Measurements from ENCODE around the gene HYCC1. TPM values are rescaled to one million over a fixed set of nuclear protein-coding genes. Genes with fewer than 3 reads are reported as not detected.
A peak's percentile ranks its signal among the peaks of the same experiment; 100 is the strongest.

The HYCC1 gene
- total and polyA plus RNA-seq, 2 experiments from 2014 or later: 55.4 to 181 TPM

DNA sequence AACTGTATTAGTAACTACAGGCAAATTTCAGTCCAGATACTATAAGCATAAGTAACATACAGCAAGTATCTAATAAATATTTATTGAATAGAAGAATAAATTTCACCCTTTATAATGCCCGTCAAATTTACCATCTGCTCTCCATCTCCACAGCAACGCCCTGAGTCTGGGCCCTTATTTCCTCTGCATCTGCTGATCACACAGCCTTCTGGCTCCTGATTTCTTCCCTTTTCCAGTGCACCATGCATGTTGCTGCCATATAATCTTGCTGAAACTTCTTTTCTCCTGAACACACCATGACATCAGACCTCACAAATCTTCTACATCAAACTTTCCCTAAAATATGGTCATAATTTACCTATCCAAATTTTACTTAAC lies 15.4 kb downstream of the HYCC1 start:
- H3K36me3 Mint-ChIP-seq (ENCODE audit: low read depth): peaks cover 5% of the 10 kb centered on the region; the same call in 1 of the 3 replicates
- Histone ChIP-seq H4K20me1 (replicated peaks; ENCODE audit: insufficient read depth) (no peaks in the 10 kb centered on the region; the same call in 1 of the 2 replicates), H3K27ac (ENCODE audit: low read depth) (no peak overlapping the region; the same call in 1 of the 2 replicates), H3K4me2 (no peak overlapping the region), H3K27me3 (ENCODE audit: insufficient read depth) (no peaks in the 10 kb centered on the region), H2AFZ (no peak overlapping the region), H3K79me2 (replicated peaks; ENCODE audit: insufficient read depth) (peaks cover 100% of the 10 kb centered on the region), H3K4me3 (no peak overlapping the region), H3K4me1 (ENCODE audit: insufficient read depth) (peaks cover 74% of the 10 kb centered on the region), H3K9me2 (ENCODE audit: insufficient read depth) (no peaks in the 10 kb centered on the region), H3K36me3 (ENCODE audit: insufficient read depth) (no peaks in the 10 kb centered on the region), H3F3A (replicated peaks; ENCODE audit: low read depth) (no peaks in the 10 kb centered on the region)
- H3K4me1 Mint-ChIP-seq: peaks cover 61% of the 10 kb centered on the region
- no peak for TF ChIP-seq REST (IDR thresholded peaks at IDR 0.05; ENCODE audit: unreplicated experiment)
- peak overlapping the region; percentile 6; the same call in 1 of the 2 replicates for H3K27ac Mint-ChIP-seq
- no peaks in the 10 kb centered on the region for H3K27me3 Mint-ChIP-seq (ENCODE audit: insufficient read depth, low read depth, poor library complexity)
- DNase-seq (ENCODE audit: low spot score) (no peak), ATAC-seq (no peak)
- no peaks in the 10 kb centered on the region for H3K9me3 Mint-ChIP-seq
- H3K4me3 Mint-ChIP-seq: no peak overlapping the region

DNA sequence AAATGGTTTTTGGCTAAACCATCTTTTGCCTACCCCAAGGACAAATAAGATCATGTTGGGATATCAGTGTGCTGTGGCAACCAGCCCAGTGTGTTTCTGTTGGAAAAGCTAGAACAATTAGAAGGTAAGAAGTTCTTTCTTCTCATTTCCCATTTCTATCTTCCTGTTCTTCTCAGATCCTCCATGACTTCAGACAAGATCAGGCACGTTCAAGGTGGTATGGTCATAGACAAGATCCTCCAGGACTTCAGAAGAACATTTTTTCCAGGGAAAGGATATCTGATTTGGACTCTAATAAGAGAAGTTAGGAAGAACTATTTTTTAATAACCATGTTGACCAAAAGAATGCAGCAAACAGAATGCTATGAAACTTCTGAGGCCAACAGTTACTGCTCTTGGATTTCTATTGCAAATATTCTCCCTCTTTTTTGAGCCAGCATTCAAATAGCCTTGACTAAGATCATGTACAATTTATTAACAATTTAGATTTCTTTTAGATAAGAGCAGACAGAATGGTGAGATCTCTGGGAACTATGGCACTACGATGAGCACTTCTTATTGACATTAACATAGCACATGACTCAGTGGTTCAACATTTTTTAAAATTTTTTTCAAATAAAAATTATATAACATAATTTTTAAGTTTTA lies 15.9 kb downstream of the HYCC1 start:
- Mint-ChIP-seq H3K27me3 (ENCODE audit: insufficient read depth, low read depth, poor library complexity) (no peaks in the 10 kb centered on the region), H3K4me3 (no peak overlapping the region), H3K9me3 (no peaks in the 10 kb centered on the region), H3K36me3 (ENCODE audit: low read depth) (peaks cover 5% of the 10 kb centered on the region; the same call in 1 of the 3 replicates), H3K4me1 (peaks cover 63% of the 10 kb centered on the region), H3K27ac (no peak overlapping the region)
- ATAC-seq (no peak), DNase-seq (ENCODE audit: low spot score) (no peak)
- H4K20me1 ChIP-seq (replicated peaks; ENCODE audit: insufficient read depth): no peaks in the 10 kb centered on the region; the same call in 1 of the 2 replicates
- H3K9me2 ChIP-seq (ENCODE audit: insufficient read depth): no peaks in the 10 kb centered on the region
- no peaks in the 10 kb centered on the region for H3F3A ChIP-seq (replicated peaks; ENCODE audit: low read depth)
- H3K27me3 ChIP-seq (ENCODE audit: insufficient read depth): no peaks in the 10 kb centered on the region
- no peak overlapping the region for H3K4me3 ChIP-seq
- no peaks in the 10 kb centered on the region for H3K36me3 ChIP-seq (ENCODE audit: insufficient read depth)
- peaks cover 74% of the 10 kb centered on the region for H3K4me1 ChIP-seq (ENCODE audit: insufficient read depth)
- no peak for TF ChIP-seq REST (IDR thresholded peaks at IDR 0.05; ENCODE audit: unreplicated experiment)
- TF ChIP-seq EZH2phosphoT487 (IDR thresholded peaks at IDR 0.05; ENCODE audit: unreplicated experiment): no peak
- TF ChIP-seq EZH2 (IDR thresholded peaks at IDR 0.05; ENCODE audit: low read depth, unreplicated experiment): no peak
- H3K4me2 ChIP-seq: no peak overlapping the region
- peaks cover 100% of the 10 kb centered on the region for H3K79me2 ChIP-seq (replicated peaks; ENCODE audit: insufficient read depth)
- H3K27ac ChIP-seq (ENCODE audit: low read depth): no peak overlapping the region
- H2AFZ ChIP-seq: no peak overlapping the region

Measured in GM23338 (cell line).